Endothelial cell of umbilical vein (primary cell): ENCODE data around the gene RAB7A. TPM values are rescaled to one million over a fixed set of nuclear protein-coding genes. Genes with fewer than 3 reads are reported as not detected.

Experiments used
- BruUV-seq: library from RNA; stranded (reverse); fragments of 400-500 nt; replicated peaks from 2 replicates; lab custom pipeline; 2021; lab: Mats Ljungman, UMichigan
- CTCF ChIA-PET: fragments of 300-600, 350-600 bp; sonication (Branson Sonifier 250); formaldehyde crosslinking; loops from one replicate; lab custom pipeline; 2021; ENCODE audit warnings: antibody characterized with exemption, inconsistent platforms; lab: Charles Lee
- POLR2A ChIA-PET: fragments of 300-600, 350-600 bp; sonication (Branson Sonifier 250); formaldehyde crosslinking; loops from one replicate; lab custom pipeline; 2021; ENCODE audit warnings: antibody characterized with exemption, inconsistent platforms; lab: Charles Lee
- DNase-seq: peaks from one replicate; pipeline ENCODE4 v3.0.0-alpha.2; 2011; ENCODE audit warnings: low read depth, low spot score
- FAIRE-seq: peaks from 2 replicates; lab custom pipeline; 2011; peaks lifted over from hg19 to GRCh38; lab: Jason Lieb, UNC
- H2AFZ ChIP-seq: 2 replicates; pipeline ENCODE4 v1.6.0; 2012; ENCODE audit warnings: low read depth, low read length, control low read depth, inconsistent platforms
- H3K27ac ChIP-seq: 2 replicates; pipeline ENCODE4 v1.5.1; 2011; ENCODE audit warnings: low read depth, mild to moderate bottlenecking, control low read depth, low read length, moderate library complexity; ENCODE audit not compliant: insufficient read depth
- H3K27me3 ChIP-seq, 2 experiments: 2 replicates each; pipeline versions ENCODE4 v1.6.0 to v1.6.1; 2011; ENCODE audit warnings: low read length in 2 of 2, mixed read lengths in 1 of 2; ENCODE audit not compliant: control insufficient read depth in 2 of 2, insufficient read depth in 2 of 2
- H3K36me3 ChIP-seq, 2 experiments: 2 replicates in 1 of 2; 3 replicates in 1 of 2; pipeline ENCODE4 v1.5.1; 2011; ENCODE audit warnings: low read length in 2 of 2, mild to moderate bottlenecking in 1 of 2, moderate library complexity in 1 of 2; ENCODE audit not compliant: control insufficient read depth in 2 of 2, insufficient read depth in 2 of 2; ENCODE audit errors: extremely low read depth in 1 of 2
- H3K4me1 ChIP-seq: 3 replicates; pipeline ENCODE4 v1.5.1; 2011; ENCODE audit warnings: mild to moderate bottlenecking, low read length; ENCODE audit not compliant: control insufficient read depth, insufficient read depth; ENCODE audit errors: extremely low read depth
- H3K4me2 ChIP-seq: 2 replicates; pipeline ENCODE4 v1.6.1; 2011; ENCODE audit warnings: low read length, control low read depth, mixed read lengths; ENCODE audit not compliant: insufficient read depth
- H3K4me3 ChIP-seq, 3 experiments: fragments of 200-600 bp in 1 of 3; sonication (generic), shearing (Covaris generic) in 1 of 3; replicated peaks in 1 of 3; 2 replicates each; pipeline ENCODE4 v1.5.1; 2011 to 2016; ENCODE audit warnings: control low read depth in 3 of 3, low read length in 3 of 3, mild to moderate bottlenecking in 2 of 3, inconsistent platforms in 1 of 3, low read depth in 1 of 3, moderate library complexity in 1 of 3; ENCODE audit not compliant: insufficient read depth in 1 of 3
- H3K79me2 ChIP-seq: 2 replicates; pipeline ENCODE4 v1.6.0; 2012; ENCODE audit warnings: low read length, inconsistent platforms; ENCODE audit not compliant: control insufficient read depth, insufficient read depth
- H3K9ac ChIP-seq: replicated peaks from 2 replicates; pipeline ENCODE3; 2011; ENCODE audit warnings: low read length, control low read depth; ENCODE audit not compliant: insufficient read depth; ENCODE audit errors: extremely low read depth
- H3K9me1 ChIP-seq: replicated peaks from 3 replicates; pipeline ENCODE4 v1.6.0; 2011; ENCODE audit warnings: mild to moderate bottlenecking, low read length; ENCODE audit not compliant: control insufficient read depth, insufficient read depth; ENCODE audit errors: extremely low read depth
- H3K9me3 ChIP-seq: replicated peaks from 2 replicates; pipeline ENCODE4 v1.5.1; 2012; ENCODE audit warnings: low read length, inconsistent platforms; ENCODE audit not compliant: control insufficient read depth, insufficient read depth
- H4K20me1 ChIP-seq: replicated peaks from 2 replicates; pipeline ENCODE3; 2011; ENCODE audit warnings: mild to moderate bottlenecking, low read length; ENCODE audit not compliant: control insufficient read depth, insufficient read depth; ENCODE audit errors: extremely low read depth
- CTCF ChIP-seq, 2 donors: IDR thresholded peaks; 1 replicate in 1 of 2; 2 replicates in 1 of 2; pipeline ENCODE4 v1.5.1; 2011; ENCODE audit warnings: low read length in 2 of 2, mild to moderate bottlenecking in 2 of 2, moderate library complexity in 2 of 2, control low read depth in 1 of 2, inconsistent platforms in 1 of 2, low read depth in 1 of 2; ENCODE audit not compliant: insufficient read depth in 1 of 2; ENCODE audit errors: extremely low read depth in 1 of 2
- EZH2 ChIP-seq: IDR thresholded peaks from 2 replicates; pipeline ENCODE4 v1.6.1; 2012; ENCODE audit warnings: borderline replicate concordance, low read depth, mild to moderate bottlenecking, moderate library complexity, low read length, inconsistent platforms; ENCODE audit not compliant: severe bottlenecking
- FOS ChIP-seq: IDR thresholded peaks from 2 replicates; pipeline ENCODE4 v1.6.1; 2011; ENCODE audit warnings: mild to moderate bottlenecking, low read length, moderate library complexity, borderline replicate concordance; ENCODE audit not compliant: insufficient read depth
- GATA2 ChIP-seq: IDR thresholded peaks from 2 replicates; pipeline ENCODE4 v1.7.0; 2011; ENCODE audit warnings: low read depth, mild to moderate bottlenecking, moderate library complexity, mixed read lengths, low read length; ENCODE audit not compliant: insufficient read length, insufficient read depth
- JUN ChIP-seq: IDR thresholded peaks from 2 replicates; pipeline ENCODE4 v1.6.1; 2011; ENCODE audit warnings: borderline replicate concordance, low read depth; ENCODE audit not compliant: insufficient read length, insufficient read depth
- MAX ChIP-seq: IDR thresholded peaks from 2 replicates; pipeline ENCODE4 v1.6.1; 2011; ENCODE audit not compliant: insufficient read depth, insufficient read length
- MYC ChIP-seq: IDR thresholded peaks from one replicate; pipeline ENCODE4 v1.6.1; 2011; ENCODE audit warnings: mild to moderate bottlenecking, low read depth, low read length
- POLR2A ChIP-seq: IDR thresholded peaks from 2 replicates; pipeline ENCODE4 v1.6.1; 2012; ENCODE audit warnings: low read depth, mild to moderate bottlenecking, control low read depth, low read length
- POLR2AphosphoS5 ChIP-seq: IDR thresholded peaks from 2 replicates; pipeline ENCODE4 v1.6.1; 2012; ENCODE audit warnings: low read depth, mild to moderate bottlenecking, control low read depth, low read length, moderate library complexity; ENCODE audit not compliant: insufficient read depth
- dilution Hi-C: fragments of 300-500 bp; cut with MboI; formaldehyde crosslinking; loops from one replicate; pipeline ENCODE4 v1.15.0; 2019; ENCODE audit warnings: low sequenced_read_pairs; ENCODE audit not compliant: extremely low pct_ligation_motif_present
- intact Hi-C: fragments of 100-400 bp; cut with micrococcal nuclease; formaldehyde crosslinking; loops from one replicate; pipeline ENCODE4 v1.10.0; 2022
- polyA plus RNA-seq, 4 experiments: library from polyadenylated mRNA; depleted of rRNA in 3 of 4; stranded (reverse) in 3 of 4; unstranded in 1 of 4; fragments of >200 nt; gene quantifications; 2 replicates each; pipeline versions ENCODE4 v1.2.1 to v1.2.3, GENCODE V29; 2011 to 2012; ENCODE audit warnings: missing spikeins in 1 of 4
- total RNA-seq: library from RNA; stranded (reverse); gene quantifications from 2 replicates; pipeline ENCODE4 v1.2.3, GENCODE V29; 2021

Gene RAB7A
- total and polyA plus RNA-seq, 2 donors (not counting 3 experiments of a cell fraction or from before 2014, with no cell fraction given), result 243 to 262 TPM

- Histone ChIP-seq H3K36me3 (peaks cover 17 to 21% of the 10 kb centered on the region in 2 experiments), H3K27me3 (no peaks in the 10 kb centered on the region), H4K20me1 (no peaks in the 10 kb centered on the region), H3K9ac (no peak overlapping the region), H3K4me1 (peaks cover 20% of the 10 kb centered on the region), H3K27ac (no peak overlapping the region), H3K4me2 (no peak overlapping the region), H2AFZ (no peak overlapping the region), H3K4me3 (no peak overlapping the region), H3K9me1 (no peaks in the 10 kb centered on the region), H3K79me2 (peaks cover 21% of the 10 kb centered on the region), H3K9me3 (no peaks in the 10 kb centered on the region)
- ChIA-PET CTCF (interaction anchor here (0.7 kb wide), 1 partner anchor 183 kb away, joined by 3 read pairs; no protein-coding TSS in a partner anchor), POLR2A (no interaction called here)
- intact Hi-C loops (no loop called here), dilution Hi-C loops (no loop called here)
- FAIRE-seq (no peak), DNase-seq (no peak)
- TF ChIP-seq MYC (no peak), POLR2AphosphoS5 (no peak), POLR2A (no peak), CTCF (IDR thresholded peaks at IDR 0.05; ENCODE audit: extremely low read depth in 1 of 2, insufficient read depth in 1 of 2, low read depth in 1 of 2, low read length in 2 of 2) (no peak), GATA2 (no peak), EZH2 (no peak), MAX (no peak), FOS (no peak), JUN (no peak)
- no TSS peak for BruUV-seq
Measured at GRCh38 chr3:128800241-128801187, 74.5 kb downstream of the RAB7A start.
